NCI-H2227 (cell line): ENCODE data around the gene MNT.

Experiments
- DNase-seq: peaks from one replicate; lab custom pipeline; 2025; ENCODE audit not compliant: unreplicated experiment; lab: John Stamatoyannopoulos, UW

MNT gene

DNA sequence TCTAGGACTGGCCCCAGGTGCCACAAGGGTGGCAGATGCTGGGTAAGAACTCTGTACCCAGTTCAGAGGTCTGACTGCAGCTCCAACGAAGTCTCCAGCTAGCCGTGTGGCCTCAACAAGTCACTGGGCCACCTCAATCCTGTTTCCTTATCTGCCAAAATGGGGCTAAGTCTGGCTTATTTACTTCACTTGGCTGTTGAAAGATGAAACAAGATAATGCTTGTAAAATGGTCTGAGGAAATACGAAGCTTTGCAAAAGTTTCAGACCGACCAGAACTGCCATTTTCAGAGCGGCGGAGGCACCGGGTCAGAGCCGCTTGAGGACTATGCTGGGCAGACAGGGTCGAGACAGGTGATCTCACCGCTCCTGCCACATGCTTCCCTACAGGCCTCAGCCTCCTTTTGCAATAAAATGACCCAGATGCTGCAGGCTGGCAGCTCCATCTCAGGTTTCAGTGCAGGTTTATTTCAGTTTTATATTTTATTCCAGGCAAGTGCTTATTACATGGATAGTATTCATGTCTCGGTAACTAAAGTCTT is 17.2 kb downstream of the MNT start:
- DNase-seq, result no peak

DNA sequence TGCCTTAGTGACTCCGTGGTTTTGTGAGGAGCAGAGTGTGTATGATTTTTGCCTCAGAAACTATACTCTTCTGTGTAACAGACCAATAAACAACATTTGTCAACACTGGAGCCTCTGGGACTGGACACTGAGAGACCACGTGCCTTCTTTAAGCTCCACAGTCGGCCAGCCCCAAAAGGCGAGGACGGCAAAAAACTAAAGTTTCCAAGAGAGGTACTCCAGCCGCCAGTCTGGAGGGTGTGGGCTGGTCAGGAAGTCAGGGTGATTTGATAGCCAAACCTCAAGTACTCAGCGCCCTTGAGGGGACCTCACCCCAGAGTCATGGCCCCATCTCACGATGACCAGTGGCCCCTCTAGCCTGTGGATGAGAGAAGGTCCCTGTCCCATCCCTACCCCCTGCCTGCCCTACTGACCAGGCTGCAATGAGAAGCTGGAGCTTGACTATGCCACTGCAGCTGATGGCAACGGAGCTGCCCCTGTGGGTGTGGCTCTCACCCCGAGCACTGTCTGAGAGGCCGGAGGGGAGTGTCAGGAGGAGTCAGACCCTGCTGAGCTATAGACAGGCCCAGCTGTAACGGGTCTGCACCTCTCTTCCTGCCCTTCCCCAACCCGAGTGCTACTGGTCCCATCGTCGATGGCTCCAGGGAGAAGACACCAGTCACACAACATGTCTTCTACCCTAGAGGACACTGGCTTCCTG is 19.8 kb downstream of the MNT start:
- DNase-seq, result no peak

DNA sequence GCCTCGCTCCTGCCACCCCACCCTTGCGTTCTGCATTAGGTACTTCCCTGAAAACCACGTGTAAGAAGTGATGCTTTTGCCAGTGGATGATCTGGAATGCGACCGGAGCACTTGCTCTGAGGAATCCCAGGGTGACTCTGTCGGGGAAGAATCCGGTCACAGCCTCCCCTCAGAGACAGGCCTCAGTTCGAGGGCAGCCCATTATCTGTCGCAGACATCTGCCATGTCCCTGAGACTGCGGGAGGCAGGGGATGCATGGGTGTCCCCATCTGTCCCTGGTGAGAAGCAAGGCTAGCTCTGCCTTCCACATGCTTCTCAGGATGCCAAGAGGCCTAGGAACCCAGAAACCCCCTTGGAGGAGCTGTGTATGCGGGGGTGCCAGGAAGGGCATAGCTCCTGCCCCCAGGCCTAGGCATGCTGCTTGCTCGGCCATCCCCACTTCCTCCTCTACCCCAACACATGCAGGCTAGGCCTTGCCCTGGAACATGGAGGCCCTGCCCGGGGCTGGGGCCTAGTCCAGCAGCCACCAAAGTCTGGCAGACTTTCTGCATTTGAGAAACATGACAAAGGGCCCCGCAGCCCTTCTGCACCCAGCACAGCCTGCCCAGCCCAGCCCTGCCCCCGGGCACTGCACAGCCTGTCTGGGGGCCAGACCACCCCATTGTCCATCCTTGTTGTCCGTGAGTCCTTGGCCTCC is 20.5 kb downstream of the MNT start:
- no peak for DNase-seq

DNA sequence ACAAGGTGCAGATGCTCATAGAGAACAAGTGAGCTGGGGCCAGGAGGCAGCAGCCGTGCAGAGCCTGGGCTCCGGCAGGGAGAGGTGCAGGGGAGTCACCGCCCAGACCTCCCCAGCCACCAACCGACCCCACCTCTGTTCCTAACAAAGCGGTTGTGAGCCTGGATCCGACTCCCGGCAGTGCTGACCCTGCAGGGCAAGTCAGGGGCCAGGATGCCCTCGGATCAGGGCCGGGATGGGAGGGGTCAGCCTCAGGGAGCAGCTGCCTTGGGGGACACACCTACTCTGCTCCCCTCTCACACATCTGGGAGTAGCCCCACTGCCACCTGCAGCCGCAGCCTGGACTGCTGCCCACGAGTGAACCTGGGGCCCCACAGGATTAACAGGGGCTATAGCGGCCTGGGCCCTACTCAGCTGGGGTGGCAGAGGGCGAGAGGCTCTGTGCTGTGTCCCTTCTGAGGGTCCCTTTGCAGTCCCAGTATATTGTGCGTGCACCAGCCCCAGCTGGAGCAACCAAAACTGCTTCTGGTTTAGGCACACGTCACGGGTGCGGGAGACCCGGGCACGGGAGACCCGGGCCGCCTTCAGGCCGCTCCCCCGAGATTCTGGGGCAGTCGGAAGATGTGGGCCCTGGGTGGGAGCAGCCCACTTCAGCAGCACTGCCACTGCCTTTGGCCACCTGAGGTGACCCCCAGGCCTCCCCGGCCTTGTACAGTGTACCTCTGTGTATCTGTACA is 21.2 kb downstream of the MNT start:
- DNase-seq, result no peak

DNA sequence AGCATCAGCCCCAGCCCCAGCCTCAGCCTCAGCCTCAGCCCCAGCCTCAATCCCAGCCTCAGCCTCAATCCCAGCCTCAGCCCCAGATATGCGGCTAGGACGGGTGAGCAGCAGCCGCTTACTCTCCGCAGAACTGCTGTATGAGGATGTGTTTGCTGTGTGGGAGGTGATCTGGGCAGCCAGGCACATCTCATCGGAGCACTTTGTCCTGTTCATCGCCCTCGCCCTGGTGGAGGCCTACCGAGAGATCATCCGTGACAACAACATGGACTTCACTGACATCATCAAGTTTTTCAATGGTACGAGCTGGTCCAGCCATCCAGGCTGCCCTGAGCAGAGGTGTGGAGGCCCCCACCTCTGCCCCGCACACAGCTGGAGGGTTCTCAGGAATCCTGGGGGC is 22.0 kb downstream of the MNT start:
- DNase-seq, result no peak

DNA sequence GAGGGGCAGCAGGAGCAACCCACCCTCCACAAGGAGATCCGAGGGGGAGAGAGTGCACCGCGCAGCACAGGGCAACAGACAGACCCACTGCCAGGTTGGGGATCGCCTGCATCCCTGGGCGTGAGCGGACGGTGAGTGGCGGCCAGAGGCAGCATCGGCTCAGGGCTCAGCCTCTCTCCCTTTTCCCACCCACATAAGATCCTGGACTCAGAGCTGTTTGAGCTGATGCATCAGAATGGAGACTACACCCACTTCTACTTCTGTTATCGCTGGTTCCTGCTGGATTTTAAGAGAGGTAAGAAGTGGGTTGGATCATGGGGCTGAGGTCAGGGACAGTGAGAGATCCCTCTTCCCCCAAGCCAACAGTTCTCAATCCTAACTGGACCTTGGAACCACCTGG is 23.2 kb downstream of the MNT start:
- DNase-seq, result no peak

DNA sequence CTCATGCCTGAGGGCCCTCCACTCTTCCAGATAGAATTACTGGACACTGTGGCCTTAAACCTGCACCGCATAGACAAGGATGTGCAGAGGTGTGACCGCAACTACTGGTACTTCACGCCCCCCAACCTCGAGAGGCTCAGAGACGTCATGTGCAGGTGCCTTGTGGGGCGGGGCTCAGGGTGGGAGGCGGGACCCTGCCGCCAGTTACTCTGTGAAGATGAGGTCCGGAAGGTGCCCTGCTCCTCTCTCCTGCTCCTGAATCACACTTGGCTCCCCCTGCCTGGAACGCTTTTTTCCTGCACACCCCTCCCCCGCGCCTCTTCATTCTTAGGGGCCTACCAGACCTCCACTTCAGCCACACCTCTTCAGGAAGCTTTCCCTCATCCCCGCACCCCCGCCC is 24.8 kb downstream of the MNT start:
- DNase-seq, result no peak

DNA sequence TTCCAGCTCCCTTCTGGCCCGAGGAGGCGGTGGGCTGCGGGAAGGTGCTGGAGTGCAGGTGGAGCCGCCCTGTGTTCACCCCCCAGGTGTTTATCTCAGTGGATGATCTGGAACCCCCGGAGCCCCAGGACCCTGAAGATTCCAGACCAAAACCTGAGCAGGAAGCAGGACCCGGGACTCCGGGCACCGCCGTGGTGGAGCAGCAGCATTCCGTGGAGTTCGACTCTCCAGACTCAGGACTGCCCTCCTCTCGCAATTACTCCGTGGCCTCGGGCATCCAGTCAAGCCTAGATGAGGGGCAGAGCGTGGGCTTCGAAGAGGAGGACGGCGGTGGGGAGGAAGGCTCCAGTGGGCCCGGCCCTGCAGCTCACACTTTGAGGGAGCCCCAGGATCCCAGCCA is 25.5 kb downstream of the MNT start:
- no peak for DNase-seq

DNA sequence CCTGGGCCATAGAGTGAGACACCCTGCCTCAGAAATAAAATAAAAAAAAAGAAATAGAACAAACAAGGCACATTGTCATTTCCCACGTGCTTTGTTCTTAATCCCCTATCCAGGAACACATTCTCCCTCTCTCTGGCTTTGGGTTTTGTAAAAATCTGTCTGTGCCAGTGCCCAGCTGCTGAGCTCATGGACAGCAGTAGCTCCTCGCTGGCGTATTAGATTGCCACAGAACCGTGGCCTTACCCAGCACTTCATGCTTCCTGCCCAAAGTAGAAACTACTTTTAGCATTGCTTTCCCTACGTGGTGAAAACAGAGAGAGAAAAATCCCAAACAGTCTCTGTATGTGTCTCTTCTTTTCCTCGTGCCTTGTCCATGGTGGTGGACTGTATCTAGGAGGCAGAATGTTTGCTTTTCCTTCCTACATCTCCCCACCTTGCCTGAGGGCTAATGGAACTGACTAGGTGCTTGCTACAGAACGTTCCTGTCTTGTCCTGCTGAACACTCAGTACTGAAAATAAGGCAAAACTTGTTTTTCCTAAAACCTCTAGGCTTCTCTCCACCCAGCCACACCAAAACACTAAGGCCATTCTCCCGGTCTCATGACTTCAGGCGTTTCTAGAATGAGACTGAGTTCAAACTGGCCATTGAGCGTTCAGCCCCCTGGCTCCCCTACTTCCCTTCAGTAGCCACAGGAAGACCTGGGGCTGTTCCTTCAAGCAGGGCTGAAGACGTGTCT is 26.1 kb downstream of the MNT start:
- DNase-seq, result no peak

DNA sequence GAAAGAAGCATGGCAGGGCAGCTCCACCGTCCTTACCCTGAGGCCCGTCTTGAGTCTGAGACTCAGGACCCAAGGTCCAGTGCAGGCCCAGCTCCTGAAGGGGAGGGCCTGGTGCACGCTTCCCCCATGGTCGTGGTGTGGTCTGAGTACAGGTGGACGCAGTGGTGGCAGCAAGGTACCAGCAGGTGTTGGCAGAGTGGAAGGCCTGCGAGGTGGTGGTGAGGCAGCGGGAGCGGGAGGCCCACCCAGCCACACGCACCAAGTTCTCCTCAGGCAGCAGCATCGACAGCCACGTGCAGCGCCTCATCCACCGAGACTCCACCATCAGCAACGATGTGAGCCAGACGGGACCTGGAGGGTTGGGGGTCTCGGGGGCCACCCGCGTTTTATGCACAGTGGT is 27.7 kb downstream of the MNT start:
- DNase-seq, result no peak

DNA sequence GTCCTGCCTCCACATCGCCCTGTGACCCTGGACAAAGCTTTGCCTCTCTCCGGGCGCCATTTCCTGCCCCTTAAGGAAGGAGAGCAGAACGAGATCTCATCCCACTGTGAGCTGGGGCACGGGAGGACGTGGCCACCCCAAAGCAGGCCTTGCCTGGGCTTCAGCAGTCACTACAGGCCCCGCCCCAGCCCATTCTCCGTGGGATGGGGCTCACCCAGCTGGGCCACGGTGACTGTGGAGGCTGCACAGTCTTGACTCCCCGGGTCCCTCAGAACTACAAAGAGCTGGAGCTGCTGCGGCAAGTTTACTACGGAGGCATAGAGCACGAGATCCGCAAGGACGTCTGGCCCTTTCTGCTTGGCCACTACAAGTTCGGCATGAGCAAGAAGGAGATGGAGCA is 28.2 kb downstream of the MNT start:
- DNase-seq, result no peak

DNA sequence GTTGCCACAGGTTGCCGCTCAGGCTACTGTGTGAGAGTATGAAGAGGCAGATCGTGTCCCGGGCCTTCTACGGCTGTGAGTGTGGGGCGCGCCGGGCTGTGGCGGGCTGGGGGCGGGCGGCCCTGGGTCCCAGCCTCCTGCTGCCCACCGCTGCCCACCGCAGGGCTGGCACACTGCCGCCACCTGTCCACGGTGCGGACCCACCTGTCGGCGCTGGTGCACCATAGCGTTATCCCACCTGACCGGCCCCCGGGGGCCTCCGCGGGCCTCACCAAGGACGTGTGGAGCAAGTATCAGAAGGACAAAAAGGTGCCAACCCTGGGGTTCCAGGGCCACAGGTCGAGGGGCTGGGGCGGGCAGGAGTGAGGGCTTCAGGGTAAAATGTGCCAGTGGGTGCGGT is 28.7 kb downstream of the MNT start:
- DNase-seq, result no peak

DNA sequence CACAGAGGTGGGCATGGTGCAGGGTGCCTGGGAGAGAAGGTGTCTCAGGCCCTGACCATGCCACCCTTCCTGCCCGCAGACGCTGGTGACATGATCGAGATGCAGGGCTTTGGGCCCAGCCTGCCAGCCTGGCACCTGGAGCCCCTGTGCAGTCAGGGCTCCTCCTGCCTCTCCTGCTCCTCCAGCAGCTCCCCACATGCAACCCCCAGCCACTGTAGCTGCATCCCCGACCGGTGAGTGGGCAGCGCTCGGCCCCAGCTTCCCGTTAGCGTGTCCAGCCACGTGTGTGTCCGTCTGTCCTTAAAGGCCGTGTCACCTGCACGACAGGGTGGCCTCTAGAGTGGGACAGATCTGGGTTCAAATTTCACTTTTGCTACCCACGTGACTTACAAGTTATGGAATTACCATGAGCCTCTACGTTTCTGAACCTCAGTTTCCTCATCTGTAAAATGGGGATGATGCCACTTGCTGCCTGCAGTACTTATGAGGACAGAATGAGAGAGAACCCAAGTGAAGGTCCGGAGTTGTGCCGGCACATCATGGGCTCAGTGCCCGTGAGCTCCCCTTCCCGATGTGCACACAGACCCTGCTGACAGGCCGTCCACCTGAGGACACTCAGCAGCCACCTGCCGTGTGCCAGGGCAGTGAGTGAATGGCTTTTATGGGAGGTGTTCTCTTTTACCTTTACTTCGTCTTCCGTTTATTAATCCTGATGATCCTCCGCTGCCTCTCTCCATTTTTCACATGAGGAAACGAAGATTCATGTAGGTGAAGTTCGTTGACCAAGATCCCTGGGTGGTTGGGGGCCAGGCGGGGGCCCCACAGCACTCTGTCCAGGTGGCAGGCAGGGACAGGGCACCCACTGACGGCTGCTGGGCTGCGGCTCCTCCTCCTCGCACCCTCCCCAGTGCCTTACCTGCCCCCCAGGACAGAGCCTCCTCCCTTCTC is 29.4 kb downstream of the MNT start:
- no peak for DNase-seq

DNA sequence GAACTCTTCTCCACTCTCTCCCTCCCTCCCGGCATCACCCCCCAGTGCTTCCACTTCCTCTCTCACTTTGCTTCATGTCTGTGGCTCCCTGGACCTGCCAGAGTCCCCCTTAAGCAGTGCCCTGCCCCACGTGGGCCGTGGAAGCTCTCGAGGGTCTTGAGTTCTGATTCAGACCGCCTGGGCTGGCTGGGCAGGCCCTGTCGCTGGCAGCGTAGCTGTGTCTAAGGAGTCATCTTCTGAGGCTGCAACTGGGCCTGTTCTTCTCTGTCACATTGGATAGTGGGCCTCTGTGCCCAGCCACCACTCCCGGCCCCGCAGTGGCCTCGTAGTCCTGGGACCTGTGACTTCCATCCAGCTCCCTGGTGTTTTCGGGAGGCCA is 30.7 kb downstream of the MNT start:
- no peak for DNase-seq

DNA sequence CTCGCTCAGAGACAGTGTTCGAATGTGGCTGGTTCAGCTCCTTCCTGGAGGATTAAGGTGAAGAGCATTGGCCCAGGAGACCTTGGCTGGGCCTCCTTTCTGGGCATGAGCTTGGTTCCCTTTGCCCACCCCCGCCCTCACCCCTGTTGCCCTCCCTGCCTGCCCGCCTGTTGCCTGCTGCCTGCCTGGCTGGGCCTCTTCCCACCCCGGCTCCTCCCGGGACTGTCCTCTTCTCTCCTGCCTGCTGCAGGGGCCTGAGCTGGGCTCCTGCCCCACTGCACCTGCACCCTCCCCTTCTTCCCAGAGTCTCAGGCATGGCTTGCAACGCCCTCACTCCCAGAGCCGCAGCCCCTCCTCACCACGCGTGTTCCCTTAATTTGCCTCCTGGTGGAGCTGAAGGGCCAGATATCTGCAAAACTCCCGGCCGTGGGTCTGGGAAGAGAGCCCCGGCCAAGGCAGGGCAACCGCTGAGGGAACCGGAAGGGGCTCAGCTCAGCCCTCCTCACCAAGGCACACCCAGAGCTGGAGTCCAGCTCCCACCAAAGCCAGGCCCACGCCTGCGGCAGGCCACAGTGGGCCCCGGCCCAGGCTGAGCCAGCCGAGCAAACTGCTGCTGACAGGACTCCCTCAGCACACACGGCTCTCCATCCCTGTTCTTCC is 31.2 kb downstream of the MNT start:
- peak; percentile 17 for DNase-seq

DNA sequence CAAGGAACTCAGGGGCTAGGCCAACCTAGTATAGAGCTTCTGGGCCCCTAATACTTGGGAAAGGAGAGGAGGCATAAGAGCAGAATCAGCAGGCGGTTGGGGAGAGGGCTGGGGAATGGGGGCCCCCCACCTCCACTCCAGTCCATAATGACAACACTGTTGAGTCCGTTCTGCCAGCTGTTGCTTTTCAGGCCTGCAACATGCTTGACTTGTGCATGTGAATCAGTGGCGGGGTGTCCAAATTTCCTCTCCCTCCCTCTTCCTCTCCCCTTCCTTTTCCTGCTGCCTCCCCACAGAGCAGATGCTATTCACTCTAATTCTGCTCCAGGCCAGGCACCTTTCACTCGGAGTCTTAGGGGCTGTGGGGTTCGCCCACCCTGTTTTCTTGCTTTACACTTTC is 31.8 kb downstream of the MNT start:
- DNase-seq, result no peak

DNA sequence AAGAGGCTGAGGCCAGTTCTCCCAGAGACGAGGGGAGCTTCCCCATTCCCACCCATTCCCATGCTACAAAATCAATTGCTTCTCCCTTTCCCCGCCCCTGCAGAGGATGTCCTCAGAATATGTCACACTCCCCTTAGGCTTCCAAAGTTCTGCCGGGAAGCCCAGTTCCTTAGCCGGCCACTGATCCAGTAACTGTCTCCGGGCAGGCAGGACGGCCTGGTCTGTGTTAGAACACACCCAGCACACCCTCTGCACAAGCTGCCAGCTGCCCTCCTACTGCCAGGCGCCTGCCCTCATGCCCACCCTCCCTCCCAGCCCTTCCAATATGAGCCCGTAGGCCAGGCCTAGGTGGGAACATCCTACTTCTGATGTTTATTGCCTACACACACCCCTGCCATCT is 32.5 kb downstream of the MNT start:
- no peak for DNase-seq

DNA sequence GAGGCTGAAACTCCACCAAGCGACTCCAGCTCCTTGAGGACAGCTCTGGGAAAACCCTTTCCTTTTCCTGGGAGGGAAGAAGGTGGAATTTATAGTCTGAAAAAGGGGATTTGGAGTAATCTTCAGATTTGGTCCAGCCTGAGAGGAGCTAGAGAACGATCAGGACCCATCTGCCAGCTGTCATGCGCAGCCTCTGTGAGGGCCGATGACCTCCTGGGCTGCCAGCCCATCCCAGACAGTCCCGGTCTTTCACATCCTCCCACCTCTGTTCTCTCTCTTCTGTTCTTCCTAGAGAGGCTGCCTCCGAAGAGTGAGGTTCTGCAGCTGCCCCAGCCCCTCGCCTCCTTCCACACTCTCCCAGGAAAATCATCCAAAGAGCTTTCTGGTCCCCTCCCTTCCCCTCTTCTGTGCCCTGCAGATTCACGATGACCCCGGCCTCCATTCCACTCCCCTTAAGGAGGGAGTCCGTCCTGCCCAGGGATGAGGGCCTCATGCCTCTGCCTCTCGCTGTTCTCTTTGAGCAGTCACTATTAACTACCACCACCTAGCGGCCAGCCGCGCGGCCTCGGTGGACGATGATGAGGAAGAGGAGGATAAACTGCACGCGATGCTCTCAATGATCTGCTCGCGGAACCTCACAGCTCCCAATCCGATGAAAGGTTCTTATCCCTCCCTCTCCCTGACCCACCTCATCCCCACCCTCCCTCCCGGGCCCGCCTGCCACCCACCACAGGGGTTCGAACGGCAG is 33.9 kb downstream of the MNT start:
- DNase-seq, result no peak

DNA sequence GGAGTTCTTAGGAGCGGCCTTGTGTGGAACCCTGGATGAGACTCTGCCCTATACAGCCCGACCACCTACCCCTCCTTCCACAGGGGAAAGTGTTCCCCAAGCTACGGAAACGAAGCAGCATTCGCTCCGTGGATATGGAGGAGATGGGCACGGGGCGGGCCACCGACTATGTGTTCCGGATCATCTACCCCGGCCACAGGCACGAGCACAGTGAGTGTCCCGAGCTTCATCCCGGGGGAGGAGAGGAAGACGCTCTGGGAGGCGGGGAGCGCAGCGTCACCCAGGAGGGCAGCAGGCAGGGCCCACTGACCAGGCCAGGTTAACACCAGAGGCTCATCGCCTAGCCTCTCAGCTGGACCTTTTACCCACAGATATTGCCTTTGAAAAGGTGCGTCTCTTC is 35.7 kb downstream of the MNT start:
- DNase-seq, result no peak
